Heart left ventricle (tissue), 16 donors: Measurements from ENCODE around the gene LETM1. TPM values are rescaled to one million over a fixed set of nuclear protein-coding genes. Genes with fewer than 3 reads are reported as not detected.

Experiments
- ATAC-seq, 4 donors: fragments of 200-7000 bp; cut with Tn5 transposase; one replicate each; pipeline ENCODE4 v1.9.1; 2020 to 2022; ENCODE audit warnings: moderate library complexity in 4 of 4, mild to moderate bottlenecking in 3 of 4, moderate number of reproducible peaks in 1 of 4
- DNase-seq, 5 donors: peaks; one replicate each; pipeline ENCODE4 v3.0.0-alpha.2; 2020
- H3K27ac ChIP-seq, 12 donors: fragments of 200-600 bp; sonication (generic) in 4 of 12; one replicate each; pipeline versions ENCODE4 v1.5.0 to v1.8.0; 2016 to 2022; ENCODE audit warnings: mild to moderate bottlenecking in 2 of 12
- H3K27me3 ChIP-seq, 9 donors: fragments of 200-600 bp; sonication (generic) in 2 of 9; one replicate each; pipeline versions ENCODE4 v1.5.1 to v1.8.0; 2016 to 2022; ENCODE audit warnings: mild to moderate bottlenecking in 3 of 9
- H3K36me3 ChIP-seq, 9 donors: fragments of 200-600 bp; sonication (generic) in 2 of 9; one replicate each; pipeline versions ENCODE4 v1.5.0 to v1.8.0; 2018 to 2022; ENCODE audit warnings: mild to moderate bottlenecking in 2 of 9
- H3K4me1 ChIP-seq, 12 donors: fragments of 200-600 bp; sonication (generic) in 4 of 12; one replicate each; pipeline versions ENCODE4 v1.5.0 to v1.8.0; 2016 to 2022; ENCODE audit warnings: mild to moderate bottlenecking in 3 of 12
- H3K4me3 ChIP-seq, 12 donors: fragments of 200-600 bp; sonication (generic) in 4 of 12; one replicate each; pipeline versions ENCODE4 v1.5.0 to v1.8.0; 2017 to 2022; ENCODE audit warnings: mild to moderate bottlenecking in 9 of 12, moderate library complexity in 4 of 12
- H3K9me3 ChIP-seq, 12 donors: fragments of 200-600 bp; sonication (generic) in 4 of 12; one replicate each; pipeline versions ENCODE4 v1.5.0 to v1.8.0; 2016 to 2022; ENCODE audit warnings: mild to moderate bottlenecking in 1 of 12
- POLR2A ChIP-seq, 2 donors: fragments of 450-650 bp; IDR thresholded peaks; one replicate each; pipeline ENCODE4 v1.6.1; 2017; ENCODE audit warnings: antibody characterized with exemption in 2 of 2, mild to moderate bottlenecking in 2 of 2, moderate library complexity in 2 of 2
- WGBS, 4 donors: extraction: QIAGEN DNeasy Blood & Tissue Kit in 2 of 4; methylation state at CpG; one replicate each; pipeline versions ENCODE4 v1.1.5 to v1.1.7; 2013 to 2018; 5-methylcytosine and 5-hydroxymethylcytosine counted together
- intact Hi-C, 10 donors: fragments of 100-400 bp; cut with DNase I; formaldehyde crosslinking; loops; one replicate each; pipeline versions ENCODE4 v1.11.1 to v1.14.2; 2022
- polyA plus RNA-seq, 2 donors: library from polyadenylated mRNA; stranded (reverse); fragments of 200-250 nt; gene quantifications; one replicate each; pipeline ENCODE4 v1.2.3, GENCODE V29; 2013
- total RNA-seq, 9 donors: library from RNA; depleted of rRNA in 2 of 9; stranded (reverse); fragments of >200 nt in 2 of 9; fragmentation: NEBNext Ultra II Directional in 3 of 9; extraction: Animal tissue kit (Norgen Biotek cat#: 25700) in 3 of 9; gene quantifications; one replicate each; pipeline versions ENCODE4 v1.1.0 to v1.2.4, GENCODE V29; 2016 to 2023
- TF ChIP-seq, protein P1 (sequence below), 12 donors: fragments of 200-600 bp; sonication (generic) in 4 of 12; IDR thresholded peaks; one replicate each; pipeline versions ENCODE4 v1.5.0 to v1.8.0; 2018 to 2022; ENCODE audit warnings: antibody characterized with exemption in 12 of 12, mild to moderate bottlenecking in 5 of 12
- donor health status: ischemic (EF 13 %, LVEDD 7.1; RV severe dilation, severe dysfunction).
- donor health status: healthy with polysubstance abuse.
- donor health status: DM: no; HTN: yes; CAD: no.
- donor health status: DM: no; HTN: no; CAD: no.
- donor health status: ischemic (EF 25% LVEDD 6.9; RV normal size, moderate dysfunction).
- donor health status: ischemic (EF 25% LVEDD 5.7; RV mildly dilated, moderate dysfunction).
- donor health status: healthy.
- donor health status: DM: yes; HTN: yes; CAD: no.
- donor health status: ischemic (EF 35%, LVEDD 5.7; RV mildly dilated, moderate dysfunction).
- donor health status: nonischemic (EF 11% LVEDD 7.7; RV severe dilation, severe dysfunction).
- donor health status: DM: yes; HTN: yes; CAD: no.
- donor health status: PGD.
- donor health status: ischemic (EF 29% LVEDD 5.4; RV normal size, mild dysfunction).
- donor health status: nonischemic (EF 23%, LVEDD 6.1; RV moderate dilation, normal function).

The LETM1 gene
- total and polyA plus RNA-seq, 11 donors = 22.1 to 54.7 (median 43.4) TPM

- intact Hi-C loops = loop anchor here in 1 of 10 donors (5.0 kb wide), 1 partner anchor 60 kb away; no protein-coding TSS in a partner anchor
- H3K9me3 ChIP-seq = no peaks in the 10 kb centered on the region
- H3K4me3 ChIP-seq = no peak overlapping the region
- peaks cover 0 to 2% (median 0%) of the 10 kb centered on the region in 12 donors for H3K4me1 ChIP-seq
- H3K36me3 ChIP-seq = peaks cover 0 to 8% (median 0%) of the 10 kb centered on the region in 9 donors
- no peaks in the 10 kb centered on the region for H3K27me3 ChIP-seq
- ATAC-seq (no peak), DNase-seq (peak in 1 of 5 donors; percentile 19)
- 80 to 84% (median 83%) methylated on average over 9 to 16 of the region's 16 CpGs for WGBS, 4 donors
- H3K27ac ChIP-seq = no peak overlapping the region
- no peak for TF ChIP-seq POLR2A (IDR thresholded peaks at IDR 0.05)
- TF ChIP-seq, protein P1, sequence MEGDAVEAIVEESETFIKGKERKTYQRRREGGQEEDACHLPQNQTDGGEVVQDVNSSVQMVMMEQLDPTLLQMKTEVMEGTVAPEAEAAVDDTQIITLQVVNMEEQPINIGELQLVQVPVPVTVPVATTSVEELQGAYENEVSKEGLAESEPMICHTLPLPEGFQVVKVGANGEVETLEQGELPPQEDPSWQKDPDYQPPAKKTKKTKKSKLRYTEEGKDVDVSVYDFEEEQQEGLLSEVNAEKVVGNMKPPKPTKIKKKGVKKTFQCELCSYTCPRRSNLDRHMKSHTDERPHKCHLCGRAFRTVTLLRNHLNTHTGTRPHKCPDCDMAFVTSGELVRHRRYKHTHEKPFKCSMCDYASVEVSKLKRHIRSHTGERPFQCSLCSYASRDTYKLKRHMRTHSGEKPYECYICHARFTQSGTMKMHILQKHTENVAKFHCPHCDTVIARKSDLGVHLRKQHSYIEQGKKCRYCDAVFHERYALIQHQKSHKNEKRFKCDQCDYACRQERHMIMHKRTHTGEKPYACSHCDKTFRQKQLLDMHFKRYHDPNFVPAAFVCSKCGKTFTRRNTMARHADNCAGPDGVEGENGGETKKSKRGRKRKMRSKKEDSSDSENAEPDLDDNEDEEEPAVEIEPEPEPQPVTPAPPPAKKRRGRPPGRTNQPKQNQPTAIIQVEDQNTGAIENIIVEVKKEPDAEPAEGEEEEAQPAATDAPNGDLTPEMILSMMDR (IDR thresholded peaks at IDR 0.05) = no peak
Observed at GRCh38 chr4:1807332-1807777, 48.6 kb downstream of the LETM1 start.

DNA sequence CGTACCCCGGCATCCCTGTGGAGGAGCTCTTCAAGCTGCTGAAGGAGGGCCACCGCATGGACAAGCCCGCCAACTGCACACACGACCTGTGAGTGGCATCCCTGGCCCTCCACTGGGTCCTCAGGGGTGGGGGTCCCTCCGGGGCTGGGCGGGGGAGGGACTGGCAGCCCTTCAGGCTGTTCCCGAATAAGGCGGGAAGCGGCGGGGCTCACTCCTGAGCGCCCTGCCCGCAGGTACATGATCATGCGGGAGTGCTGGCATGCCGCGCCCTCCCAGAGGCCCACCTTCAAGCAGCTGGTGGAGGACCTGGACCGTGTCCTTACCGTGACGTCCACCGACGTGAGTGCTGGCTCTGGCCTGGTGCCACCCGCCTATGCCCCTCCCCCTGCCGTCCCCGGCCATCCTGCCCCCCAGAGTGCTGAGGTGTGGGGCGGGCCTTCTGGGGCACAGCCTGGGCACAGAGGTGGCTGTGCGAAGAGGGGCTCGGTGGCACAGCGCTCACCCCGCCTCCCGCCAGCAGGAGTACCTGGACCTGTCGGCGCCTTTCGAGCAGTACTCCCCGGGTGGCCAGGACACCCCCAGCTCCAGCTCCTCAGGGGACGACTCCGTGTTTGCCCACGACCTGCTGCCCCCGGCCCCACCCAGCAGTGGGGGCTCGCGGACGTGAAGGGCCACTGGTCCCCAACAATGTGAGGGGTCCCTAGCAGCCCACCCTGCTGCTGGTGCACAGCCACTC lies 49.2 kb downstream of the LETM1 start:
- peaks cover 0 to 6% (median 0%) of the 10 kb centered on the region in 9 donors for H3K36me3 ChIP-seq
- no peak overlapping the region for H3K4me3 ChIP-seq
- peak in 1 of 5 donors; percentile 43 for DNase-seq
- no peak overlapping the region for H3K27ac ChIP-seq
- H3K4me1 ChIP-seq = peaks cover 0 to 2% (median 0%) of the 10 kb centered on the region in 12 donors
- H3K27me3 ChIP-seq = no peaks in the 10 kb centered on the region
- intact Hi-C loops = loop anchor here in 1 of 10 donors (5.0 kb wide), 1 partner anchor 59 kb away; no protein-coding TSS in a partner anchor
- H3K9me3 ChIP-seq = no peaks in the 10 kb centered on the region
- no peak for TF ChIP-seq POLR2A (IDR thresholded peaks at IDR 0.05)
- TF ChIP-seq, protein P1 (IDR thresholded peaks at IDR 0.05) = no peak
- 88 to 93% (median 91%) methylated on average over 6 to 41 of the region's 41 CpGs for WGBS, 4 donors
- no peak for ATAC-seq

- Histone ChIP-seq H3K36me3 (peaks cover 0 to 5% (median 0%) of the 10 kb centered on the region in 9 donors), H3K4me3 (no peak overlapping the region), H3K27ac (no peak overlapping the region), H3K27me3 (no peaks in the 10 kb centered on the region), H3K9me3 (no peaks in the 10 kb centered on the region), H3K4me1 (peaks cover 0 to 2% (median 0%) of the 10 kb centered on the region in 12 donors)
- 90 to 94% (median 94%) methylated on average over 9 to 11 of the region's 11 CpGs for WGBS, 4 donors
- no peak for ATAC-seq
- intact Hi-C loops = loop anchor here in 1 of 10 donors (5.0 kb wide), 1 partner anchor 59 kb away; no protein-coding TSS in a partner anchor
- TF ChIP-seq POLR2A (IDR thresholded peaks at IDR 0.05) = no peak
- TF ChIP-seq, protein P1 (IDR thresholded peaks at IDR 0.05) = no peak
- DNase-seq = no peak
Observed at GRCh38 chr4:1806223-1806564, 49.8 kb downstream of the LETM1 start.

DNA sequence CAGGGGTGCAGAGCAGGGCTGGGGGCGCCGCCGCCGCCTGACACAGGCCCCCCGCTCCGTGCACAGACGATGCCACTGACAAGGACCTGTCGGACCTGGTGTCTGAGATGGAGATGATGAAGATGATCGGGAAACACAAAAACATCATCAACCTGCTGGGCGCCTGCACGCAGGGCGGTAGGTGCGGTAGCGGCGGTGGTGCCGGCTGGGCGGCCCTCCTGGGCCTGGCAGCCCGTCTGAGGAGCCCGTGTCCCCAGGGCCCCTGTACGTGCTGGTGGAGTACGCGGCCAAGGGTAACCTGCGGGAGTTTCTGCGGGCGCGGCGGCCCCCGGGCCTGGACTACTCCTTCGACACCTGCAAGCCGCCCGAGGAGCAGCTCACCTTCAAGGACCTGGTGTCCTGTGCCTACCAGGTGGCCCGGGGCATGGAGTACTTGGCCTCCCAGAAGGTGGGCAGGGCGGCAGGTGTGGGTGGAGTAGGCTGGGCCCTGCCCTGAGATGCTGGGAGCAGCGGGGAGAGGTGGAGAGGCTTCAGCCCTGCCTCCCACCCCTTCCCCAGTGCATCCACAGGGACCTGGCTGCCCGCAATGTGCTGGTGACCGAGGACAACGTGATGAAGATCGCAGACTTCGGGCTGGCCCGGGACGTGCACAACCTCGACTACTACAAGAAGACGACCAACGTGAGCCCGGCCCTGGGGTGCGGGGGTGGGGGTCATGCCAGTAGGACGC lies 50.3 kb downstream of the LETM1 start:
- ATAC-seq (no peak), DNase-seq (peak in 1 of 5 donors; percentile 66)
- Histone ChIP-seq H3K27ac (no peak overlapping the region), H3K4me3 (no peak overlapping the region), H3K9me3 (no peaks in the 10 kb centered on the region), H3K27me3 (no peaks in the 10 kb centered on the region), H3K36me3 (no peaks in the 10 kb centered on the region), H3K4me1 (peaks cover 0 to 2% (median 0%) of the 10 kb centered on the region in 12 donors)
- 92 to 94% (median 93%) methylated on average over 37 to 47 of the region's 47 CpGs for WGBS, 4 donors
- intact Hi-C loops = loop anchor here in 1 of 10 donors (5.0 kb wide), 1 partner anchor 58 kb away; no protein-coding TSS in a partner anchor
- TF ChIP-seq, protein P1 (IDR thresholded peaks at IDR 0.05) = no peak
- no peak for TF ChIP-seq POLR2A (IDR thresholded peaks at IDR 0.05)
